ENCODE results near the gene CHST13. TPM values are rescaled to one million over a fixed set of nuclear protein-coding genes. Genes with fewer than 3 reads are reported as not detected.

The CHST13 gene
- total RNA-seq, 1 experiment from 2014 or later, result 0.91 TPM

GRCh38 chr3:126512916-126513650, 10.9 kb upstream of the CHST13 start:
- no TSS peak for BruUV-seq (replicated peaks)
- no peaks in the 10 kb centered on the region for H3K79me2 ChIP-seq (ENCODE audit: insufficient read depth, low read length)
- ChIA-PET POLR2A (no interaction called here), CTCF (interaction anchor here (1.3 kb wide), 1 partner anchor 10 kb away, joined by 3 read pairs; no protein-coding TSS in a partner anchor), RAD21 (ENCODE audit: low non-redundant PET in 1 of 2, low total read pairs in 2 of 2, uncharacterized antibody in 2 of 2, unreplicated experiment in 2 of 2) (no interaction called here)
- ATAC-seq, result no peak
- no peak overlapping the region for H3K27ac ChIP-seq (ENCODE audit: low read depth, low read length)
- no peaks in the 10 kb centered on the region for H3K9me2 ChIP-seq (ENCODE audit: insufficient read depth)
- no peak overlapping the region for H3K4me2 ChIP-seq (ENCODE audit: low read length)
- H3K9ac ChIP-seq (ENCODE audit: low read length), result no peak overlapping the region
- no peaks in the 10 kb centered on the region for H3K36me3 ChIP-seq (ENCODE audit: control insufficient read depth in 1 of 2, insufficient read depth in 2 of 2, low read length in 2 of 2)
- H3K4me3 ChIP-seq (replicated peaks in 1 of 2; ENCODE audit: low read depth in 1 of 2, low read length in 2 of 2), result no peak overlapping the region
- intact Hi-C loops (cut with micrococcal nuclease), result no loop called here
- H4K20me1 ChIP-seq (ENCODE audit: insufficient read depth), result no peaks in the 10 kb centered on the region
- H3K9me3 ChIP-seq (ENCODE audit: control insufficient read depth in 1 of 2, insufficient read depth in 1 of 2, low read depth in 1 of 2, low read length in 2 of 2), result no peaks in the 10 kb centered on the region
- TF ChIP-seq SP1 (IDR thresholded peaks at IDR 0.05; ENCODE audit: low read depth) (no peak), CEBPB (IDR thresholded peaks at IDR 0.05; ENCODE audit: low read depth) (no peak), TCF7L2 (IDR thresholded peaks at IDR 0.05; ENCODE audit: borderline replicate concordance, extremely low read depth, insufficient read depth, insufficient read length) (no peak), ZFX (IDR thresholded peaks at IDR 0.05) (no peak), EZH2phosphoT487 (IDR thresholded peaks at IDR 0.05; ENCODE audit: borderline replicate concordance) (no peak), ATF3 (IDR thresholded peaks at IDR 0.05) (no peak), FOSL1 (IDR thresholded peaks at IDR 0.05; ENCODE audit: low read depth) (no peak), ZNF274 (IDR thresholded peaks at IDR 0.05; ENCODE audit: low read depth, low read length) (no peak), POLR2A (IDR thresholded peaks at IDR 0.05; ENCODE audit: borderline replicate concordance, extremely low read depth, insufficient read depth, insufficient read length) (no peak), RAD21 (IDR thresholded peaks at IDR 0.05; ENCODE audit: low read depth) (no peak), JUND (IDR thresholded peaks at IDR 0.05) (no peak), SIN3A (IDR thresholded peaks at IDR 0.05; ENCODE audit: low read depth) (no peak)
- TF ChIP-seq, protein P1, sequence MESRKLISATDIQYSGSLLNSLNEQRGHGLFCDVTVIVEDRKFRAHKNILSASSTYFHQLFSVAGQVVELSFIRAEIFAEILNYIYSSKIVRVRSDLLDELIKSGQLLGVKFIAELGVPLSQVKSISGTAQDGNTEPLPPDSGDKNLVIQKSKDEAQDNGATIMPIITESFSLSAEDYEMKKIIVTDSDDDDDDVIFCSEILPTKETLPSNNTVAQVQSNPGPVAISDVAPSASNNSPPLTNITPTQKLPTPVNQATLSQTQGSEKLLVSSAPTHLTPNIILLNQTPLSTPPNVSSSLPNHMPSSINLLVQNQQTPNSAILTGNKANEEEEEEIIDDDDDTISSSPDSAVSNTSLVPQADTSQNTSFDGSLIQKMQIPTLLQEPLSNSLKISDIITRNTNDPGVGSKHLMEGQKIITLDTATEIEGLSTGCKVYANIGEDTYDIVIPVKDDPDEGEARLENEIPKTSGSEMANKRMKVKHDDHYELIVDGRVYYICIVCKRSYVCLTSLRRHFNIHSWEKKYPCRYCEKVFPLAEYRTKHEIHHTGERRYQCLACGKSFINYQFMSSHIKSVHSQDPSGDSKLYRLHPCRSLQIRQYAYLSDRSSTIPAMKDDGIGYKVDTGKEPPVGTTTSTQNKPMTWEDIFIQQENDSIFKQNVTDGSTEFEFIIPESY (IDR thresholded peaks at IDR 0.05; ENCODE audit: extremely low read depth, insufficient replicate concordance, low read length), result no peak
- TF ChIP-seq, protein P2, sequence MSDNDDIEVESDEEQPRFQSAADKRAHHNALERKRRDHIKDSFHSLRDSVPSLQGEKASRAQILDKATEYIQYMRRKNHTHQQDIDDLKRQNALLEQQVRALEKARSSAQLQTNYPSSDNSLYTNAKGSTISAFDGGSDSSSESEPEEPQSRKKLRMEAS (IDR thresholded peaks at IDR 0.05), result no peak
- peaks cover 0 to 10% of the 10 kb centered on the region in 2 experiments; a peak in 2 of 4 replicates for H3K4me1 ChIP-seq (ENCODE audit: control insufficient read depth in 1 of 2, insufficient read depth in 2 of 2, low read length in 2 of 2)
- no peaks in the 10 kb centered on the region for H3K27me3 ChIP-seq (ENCODE audit: insufficient read depth, low read length)
- no peak overlapping the region for H2AFZ ChIP-seq (ENCODE audit: low read depth, low read length, poor library complexity, severe bottlenecking)
- no peak for DNase-seq (ENCODE audit: low read depth, low spot score)

Data from HCT116 (cell line).